GM23338 (cell line): ENCODE data around the gene DAB1. TPM values are rescaled to one million over a fixed set of nuclear protein-coding genes. Genes with fewer than 3 reads are reported as not detected.

Experiments
- ATAC-seq: fragments of 200-7000 bp; cut with Tn5 transposase; 3 replicates; pipeline ENCODE4 v1.9.1; 2020
- DNase-seq: peaks from one replicate; pipeline ENCODE4 v3.0.0-alpha.2; 2015; ENCODE audit warnings: low spot score
- H2AFZ ChIP-seq: fragments of 200-600 bp; sonication (generic); 2 replicates; pipeline ENCODE4 v1.8.0; 2016; ENCODE audit warnings: antibody characterized with exemption, mild to moderate bottlenecking, moderate library complexity
- H3F3A ChIP-seq: fragments of 200-600 bp; sonication (generic); replicated peaks from 2 replicates; pipeline ENCODE4 v1.8.0; 2017; ENCODE audit warnings: antibody characterized with exemption, mixed run types, low read depth
- H3K27ac ChIP-seq: fragments of 200-600 bp; sonication (generic); 2 replicates; pipeline ENCODE4 v1.6.1; 2016; ENCODE audit warnings: low read depth
- H3K27me3 ChIP-seq: fragments of 200-600 bp; sonication (generic); 2 replicates; pipeline ENCODE4 v1.8.0; 2016; ENCODE audit warnings: mild to moderate bottlenecking, mixed run types, moderate library complexity; ENCODE audit not compliant: insufficient read depth
- H3K36me3 ChIP-seq: fragments of 200-600 bp; sonication (generic); 2 replicates; pipeline ENCODE4 v1.8.0; 2016; ENCODE audit warnings: mild to moderate bottlenecking; ENCODE audit not compliant: insufficient read depth
- H3K4me1 ChIP-seq: fragments of 200-600 bp; sonication (generic); 2 replicates; pipeline ENCODE4 v1.8.0; 2016; ENCODE audit warnings: mild to moderate bottlenecking, moderate library complexity; ENCODE audit not compliant: insufficient read depth
- H3K4me2 ChIP-seq: fragments of 200-600 bp; sonication (generic); 2 replicates; pipeline ENCODE4 v1.7.1; 2017; ENCODE audit warnings: mixed run types
- H3K4me3 ChIP-seq: fragments of 200-600 bp; sonication (generic); 2 replicates; pipeline ENCODE4 v1.6.1; 2016; ENCODE audit warnings: mixed run types
- H3K79me2 ChIP-seq: fragments of 200-600 bp; sonication (generic); replicated peaks from 2 replicates; pipeline ENCODE4 v1.8.0; 2017; ENCODE audit warnings: mild to moderate bottlenecking; ENCODE audit not compliant: insufficient read depth
- H3K9me2 ChIP-seq: fragments of 200-600 bp; sonication (generic); 2 replicates; pipeline ENCODE4 v1.8.0; 2017; ENCODE audit not compliant: insufficient read depth
- H4K20me1 ChIP-seq: fragments of 200-600 bp; sonication (generic); replicated peaks from 2 replicates; pipeline ENCODE4 v1.8.0; 2017; ENCODE audit warnings: mild to moderate bottlenecking; ENCODE audit not compliant: insufficient read depth
- H3K27ac Mint-ChIP-seq: 2 replicates; pipeline ENCODE4 v1.8.0; 2020; ENCODE audit warnings: inconsistent platforms, mild to moderate bottlenecking, moderate library complexity, mixed read lengths
- H3K27me3 Mint-ChIP-seq: 3 replicates; pipeline ENCODE4 v1.8.0; 2022; ENCODE audit warnings: low read depth, mild to moderate bottlenecking, moderate library complexity, mixed read lengths, inconsistent platforms; ENCODE audit not compliant: insufficient read depth, poor library complexity
- H3K36me3 Mint-ChIP-seq: 3 replicates; pipeline ENCODE4 v1.8.0; 2021; ENCODE audit warnings: low read depth, mild to moderate bottlenecking, inconsistent platforms, moderate library complexity, mixed read lengths
- H3K4me1 Mint-ChIP-seq: 3 replicates; pipeline ENCODE4 v1.8.0; 2020; ENCODE audit warnings: mild to moderate bottlenecking, inconsistent platforms, mixed read lengths
- H3K4me3 Mint-ChIP-seq: 3 replicates; pipeline ENCODE4 v1.8.0; 2021; ENCODE audit warnings: moderate library complexity, mild to moderate bottlenecking, inconsistent platforms, mixed read lengths
- H3K9me3 Mint-ChIP-seq: 3 replicates; pipeline ENCODE4 v1.8.0; 2020; ENCODE audit warnings: moderate library complexity, mild to moderate bottlenecking, inconsistent platforms, mixed read lengths
- CREB1 ChIP-seq: fragments of 250-450 bp; sonication (Bioruptor Pico); IDR thresholded peaks from 2 replicates; pipeline ENCODE4 v1.5.0; 2020; ENCODE audit warnings: low read depth, mild to moderate bottlenecking, moderate library complexity
- EZH2 ChIP-seq: fragments of 200-600 bp; sonication (generic); IDR thresholded peaks from one replicate; pipeline ENCODE4 v1.8.0; 2017; ENCODE audit warnings: antibody characterized with exemption, mild to moderate bottlenecking, low read depth; ENCODE audit not compliant: unreplicated experiment
- EZH2phosphoT487 ChIP-seq: fragments of 200-600 bp; sonication (generic); IDR thresholded peaks from one replicate; pipeline ENCODE4 v1.8.1; 2018; ENCODE audit warnings: antibody characterized with exemption; ENCODE audit not compliant: unreplicated experiment
- JUNB ChIP-seq: IDR thresholded peaks from one replicate; pipeline ENCODE4 v1.6.1; 2016; ENCODE audit warnings: antibody characterized with exemption; ENCODE audit not compliant: unreplicated experiment
- NANOG ChIP-seq: IDR thresholded peaks from 2 replicates; pipeline ENCODE4 v1.6.1; 2016; ENCODE audit warnings: antibody characterized with exemption, borderline replicate concordance
- POLR2AphosphoS5 ChIP-seq: IDR thresholded peaks from 2 replicates; pipeline ENCODE4 v1.6.1; 2016; ENCODE audit warnings: antibody characterized with exemption, low read depth
- STAT1 ChIP-seq: IDR thresholded peaks from one replicate; pipeline ENCODE4 v1.6.1; 2016; ENCODE audit warnings: antibody characterized with exemption; ENCODE audit not compliant: unreplicated experiment
- ZNF114 ChIP-seq: fragments of 250-450 bp; sonication (Bioruptor Pico); IDR thresholded peaks from 2 replicates; pipeline ENCODE4 v1.5.0; 2020; ENCODE audit warnings: mild to moderate bottlenecking, moderate library complexity
- ZNF331 ChIP-seq: fragments of 250-450 bp; sonication (Bioruptor Pico); IDR thresholded peaks from 2 replicates; pipeline ENCODE4 v1.5.0; 2020; ENCODE audit warnings: low read depth, mild to moderate bottlenecking, moderate library complexity
- polyA plus RNA-seq: library from polyadenylated mRNA; unstranded; fragments of >200 nt; fragmentation: Nextera tagmentation; extraction: Ambion mirVana; gene quantifications from 2 replicates; pipeline ENCODE4 v1.2.1, GENCODE V29; 2016
- total RNA-seq: library from RNA; depleted of rRNA; stranded (reverse); fragments of >200 nt; shearing (Covaris generic); gene quantifications from 2 replicates; pipeline ENCODE4 v1.2.3, GENCODE V29; 2014
- TF ChIP-seq, protein P1 (sequence below): fragments of 250-450 bp; sonication (Bioruptor Pico); IDR thresholded peaks from 2 replicates; pipeline ENCODE4 v1.5.0; 2020; ENCODE audit warnings: mild to moderate bottlenecking, moderate library complexity
- TF ChIP-seq, protein P2 (sequence below): IDR thresholded peaks from one replicate; pipeline ENCODE4 v1.6.1; 2018; ENCODE audit warnings: antibody characterized with exemption; ENCODE audit not compliant: unreplicated experiment
- TF ChIP-seq, protein P3 (sequence below): IDR thresholded peaks from 2 replicates; pipeline ENCODE4 v1.6.1; 2016; ENCODE audit warnings: antibody characterized with exemption

DAB1 gene
- total and polyA plus RNA-seq, 2 experiments from 2014 or later, result 12.8 to 14.5 TPM

DNA sequence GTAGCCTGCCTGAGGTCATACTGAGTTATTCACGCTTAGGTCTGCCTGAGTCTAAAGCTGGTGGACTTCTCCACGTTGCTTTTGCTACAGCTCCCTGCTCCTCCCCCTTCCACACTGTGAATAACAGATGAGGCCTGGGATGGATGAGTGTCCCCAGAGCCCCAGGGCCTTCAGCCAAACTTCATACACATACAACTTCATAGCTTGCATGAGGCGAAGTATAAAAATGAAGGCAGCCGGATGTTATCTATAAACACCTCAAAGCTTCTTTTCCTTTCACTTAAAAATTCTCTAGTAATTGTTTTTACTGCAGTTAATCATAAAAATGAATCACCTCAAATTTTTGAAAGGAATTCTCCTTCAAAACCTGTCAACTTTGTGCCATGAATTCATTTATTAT is 70.2 kb downstream of the DAB1 start:
- Histone ChIP-seq H2AFZ (no peak overlapping the region), H3K27ac (no peak overlapping the region), H3K9me2 (peaks cover 4% of the 10 kb centered on the region; the same call in 1 of the 2 replicates), H3F3A (no peaks in the 10 kb centered on the region), H3K4me2 (no peak overlapping the region), H3K4me1 (peaks cover 23% of the 10 kb centered on the region), H4K20me1 (no peaks in the 10 kb centered on the region), H3K27me3 (no peaks in the 10 kb centered on the region), H3K79me2 (peaks cover 29% of the 10 kb centered on the region), H3K36me3 (peaks cover 1% of the 10 kb centered on the region; the same call in 1 of the 2 replicates), H3K4me3 (no peak overlapping the region)
- Mint-ChIP-seq H3K4me3 (no peak overlapping the region), H3K27ac (no peak overlapping the region), H3K9me3 (peaks cover 11% of the 10 kb centered on the region), H3K27me3 (no peaks in the 10 kb centered on the region), H3K4me1 (peaks cover 33% of the 10 kb centered on the region), H3K36me3 (peaks cover 11% of the 10 kb centered on the region; the same call in 2 of the 3 replicates)
- TF ChIP-seq NANOG (no peak), EZH2phosphoT487 (no peak), ZNF331 (no peak), ZNF114 (CRISPR knock-in tag) (no peak), EZH2 (no peak), JUNB (no peak), CREB1 (no peak), POLR2AphosphoS5 (no peak), STAT1 (no peak)
- TF ChIP-seq, protein P1, sequence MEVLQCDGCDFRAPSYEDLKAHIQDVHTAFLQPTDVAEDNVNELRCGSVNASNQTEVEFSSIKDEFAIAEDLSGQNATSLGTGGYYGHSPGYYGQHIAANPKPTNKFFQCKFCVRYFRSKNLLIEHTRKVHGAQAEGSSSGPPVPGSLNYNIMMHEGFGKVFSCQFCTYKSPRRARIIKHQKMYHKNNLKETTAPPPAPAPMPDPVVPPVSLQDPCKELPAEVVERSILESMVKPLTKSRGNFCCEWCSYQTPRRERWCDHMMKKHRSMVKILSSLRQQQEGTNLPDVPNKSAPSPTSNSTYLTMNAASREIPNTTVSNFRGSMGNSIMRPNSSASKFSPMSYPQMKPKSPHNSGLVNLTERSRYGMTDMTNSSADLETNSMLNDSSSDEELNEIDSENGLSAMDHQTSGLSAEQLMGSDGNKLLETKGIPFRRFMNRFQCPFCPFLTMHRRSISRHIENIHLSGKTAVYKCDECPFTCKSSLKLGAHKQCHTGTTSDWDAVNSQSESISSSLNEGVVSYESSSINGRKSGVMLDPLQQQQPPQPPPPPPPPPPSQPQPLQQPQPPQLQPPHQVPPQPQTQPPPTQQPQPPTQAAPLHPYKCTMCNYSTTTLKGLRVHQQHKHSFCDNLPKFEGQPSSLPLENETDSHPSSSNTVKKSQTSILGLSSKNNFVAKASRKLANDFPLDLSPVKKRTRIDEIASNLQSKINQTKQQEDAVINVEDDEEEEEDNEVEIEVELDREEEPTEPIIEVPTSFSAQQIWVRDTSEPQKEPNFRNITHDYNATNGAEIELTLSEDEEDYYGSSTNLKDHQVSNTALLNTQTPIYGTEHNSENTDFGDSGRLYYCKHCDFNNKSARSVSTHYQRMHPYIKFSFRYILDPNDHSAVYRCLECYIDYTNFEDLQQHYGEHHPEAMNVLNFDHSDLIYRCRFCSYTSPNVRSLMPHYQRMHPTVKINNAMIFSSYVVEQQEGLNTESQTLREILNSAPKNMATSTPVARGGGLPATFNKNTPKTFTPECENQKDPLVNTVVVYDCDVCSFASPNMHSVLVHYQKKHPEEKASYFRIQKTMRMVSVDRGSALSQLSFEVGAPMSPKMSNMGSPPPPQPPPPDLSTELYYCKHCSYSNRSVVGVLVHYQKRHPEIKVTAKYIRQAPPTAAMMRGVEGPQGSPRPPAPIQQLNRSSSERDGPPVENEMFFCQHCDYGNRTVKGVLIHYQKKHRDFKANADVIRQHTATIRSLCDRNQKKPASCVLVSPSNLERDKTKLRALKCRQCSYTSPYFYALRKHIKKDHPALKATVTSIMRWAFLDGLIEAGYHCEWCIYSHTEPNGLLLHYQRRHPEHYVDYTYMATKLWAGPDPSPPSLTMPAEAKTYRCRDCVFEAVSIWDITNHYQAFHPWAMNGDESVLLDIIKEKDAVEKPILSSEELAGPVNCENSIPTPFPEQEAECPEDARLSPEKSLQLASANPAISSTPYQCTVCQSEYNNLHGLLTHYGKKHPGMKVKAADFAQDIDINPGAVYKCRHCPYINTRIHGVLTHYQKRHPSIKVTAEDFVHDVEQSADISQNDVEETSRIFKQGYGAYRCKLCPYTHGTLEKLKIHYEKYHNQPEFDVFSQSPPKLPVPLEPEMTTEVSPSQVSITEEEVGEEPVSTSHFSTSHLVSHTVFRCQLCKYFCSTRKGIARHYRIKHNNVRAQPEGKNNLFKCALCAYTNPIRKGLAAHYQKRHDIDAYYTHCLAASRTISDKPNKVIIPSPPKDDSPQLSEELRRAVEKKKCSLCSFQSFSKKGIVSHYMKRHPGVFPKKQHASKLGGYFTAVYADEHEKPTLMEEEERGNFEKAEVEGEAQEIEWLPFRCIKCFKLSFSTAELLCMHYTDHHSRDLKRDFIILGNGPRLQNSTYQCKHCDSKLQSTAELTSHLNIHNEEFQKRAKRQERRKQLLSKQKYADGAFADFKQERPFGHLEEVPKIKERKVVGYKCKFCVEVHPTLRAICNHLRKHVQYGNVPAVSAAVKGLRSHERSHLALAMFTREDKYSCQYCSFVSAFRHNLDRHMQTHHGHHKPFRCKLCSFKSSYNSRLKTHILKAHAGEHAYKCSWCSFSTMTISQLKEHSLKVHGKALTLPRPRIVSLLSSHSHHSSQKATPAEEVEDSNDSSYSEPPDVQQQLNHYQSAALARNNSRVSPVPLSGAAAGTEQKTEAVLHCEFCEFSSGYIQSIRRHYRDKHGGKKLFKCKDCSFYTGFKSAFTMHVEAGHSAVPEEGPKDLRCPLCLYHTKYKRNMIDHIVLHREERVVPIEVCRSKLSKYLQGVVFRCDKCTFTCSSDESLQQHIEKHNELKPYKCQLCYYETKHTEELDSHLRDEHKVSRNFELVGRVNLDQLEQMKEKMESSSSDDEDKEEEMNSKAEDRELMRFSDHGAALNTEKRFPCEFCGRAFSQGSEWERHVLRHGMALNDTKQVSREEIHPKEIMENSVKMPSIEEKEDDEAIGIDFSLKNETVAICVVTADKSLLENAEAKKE, result no peak
- TF ChIP-seq, protein P2, sequence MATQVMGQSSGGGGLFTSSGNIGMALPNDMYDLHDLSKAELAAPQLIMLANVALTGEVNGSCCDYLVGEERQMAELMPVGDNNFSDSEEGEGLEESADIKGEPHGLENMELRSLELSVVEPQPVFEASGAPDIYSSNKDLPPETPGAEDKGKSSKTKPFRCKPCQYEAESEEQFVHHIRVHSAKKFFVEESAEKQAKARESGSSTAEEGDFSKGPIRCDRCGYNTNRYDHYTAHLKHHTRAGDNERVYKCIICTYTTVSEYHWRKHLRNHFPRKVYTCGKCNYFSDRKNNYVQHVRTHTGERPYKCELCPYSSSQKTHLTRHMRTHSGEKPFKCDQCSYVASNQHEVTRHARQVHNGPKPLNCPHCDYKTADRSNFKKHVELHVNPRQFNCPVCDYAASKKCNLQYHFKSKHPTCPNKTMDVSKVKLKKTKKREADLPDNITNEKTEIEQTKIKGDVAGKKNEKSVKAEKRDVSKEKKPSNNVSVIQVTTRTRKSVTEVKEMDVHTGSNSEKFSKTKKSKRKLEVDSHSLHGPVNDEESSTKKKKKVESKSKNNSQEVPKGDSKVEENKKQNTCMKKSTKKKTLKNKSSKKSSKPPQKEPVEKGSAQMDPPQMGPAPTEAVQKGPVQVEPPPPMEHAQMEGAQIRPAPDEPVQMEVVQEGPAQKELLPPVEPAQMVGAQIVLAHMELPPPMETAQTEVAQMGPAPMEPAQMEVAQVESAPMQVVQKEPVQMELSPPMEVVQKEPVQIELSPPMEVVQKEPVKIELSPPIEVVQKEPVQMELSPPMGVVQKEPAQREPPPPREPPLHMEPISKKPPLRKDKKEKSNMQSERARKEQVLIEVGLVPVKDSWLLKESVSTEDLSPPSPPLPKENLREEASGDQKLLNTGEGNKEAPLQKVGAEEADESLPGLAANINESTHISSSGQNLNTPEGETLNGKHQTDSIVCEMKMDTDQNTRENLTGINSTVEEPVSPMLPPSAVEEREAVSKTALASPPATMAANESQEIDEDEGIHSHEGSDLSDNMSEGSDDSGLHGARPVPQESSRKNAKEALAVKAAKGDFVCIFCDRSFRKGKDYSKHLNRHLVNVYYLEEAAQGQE, result no peak
- TF ChIP-seq, protein P3, sequence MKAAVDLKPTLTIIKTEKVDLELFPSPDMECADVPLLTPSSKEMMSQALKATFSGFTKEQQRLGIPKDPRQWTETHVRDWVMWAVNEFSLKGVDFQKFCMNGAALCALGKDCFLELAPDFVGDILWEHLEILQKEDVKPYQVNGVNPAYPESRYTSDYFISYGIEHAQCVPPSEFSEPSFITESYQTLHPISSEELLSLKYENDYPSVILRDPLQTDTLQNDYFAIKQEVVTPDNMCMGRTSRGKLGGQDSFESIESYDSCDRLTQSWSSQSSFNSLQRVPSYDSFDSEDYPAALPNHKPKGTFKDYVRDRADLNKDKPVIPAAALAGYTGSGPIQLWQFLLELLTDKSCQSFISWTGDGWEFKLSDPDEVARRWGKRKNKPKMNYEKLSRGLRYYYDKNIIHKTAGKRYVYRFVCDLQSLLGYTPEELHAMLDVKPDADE, result no peak
- DNase-seq (no peak), ATAC-seq (no peak)
